Loucy (cell line): ENCODE results near the gene DEFB114.

Source experiments
- EZH2phosphoT487 ChIP-seq: fragments of 200-600 bp; IDR thresholded peaks from 2 replicates; pipeline ENCODE4 v1.6.1; 2018; ENCODE audit warnings: antibody characterized with exemption, mild to moderate bottlenecking, moderate library complexity, borderline replicate concordance
- TF ChIP-seq, protein P1 (sequence below): fragments of 200-600 bp; sonication (generic); conservative IDR thresholded peaks from 2 replicates; pipeline ENCODE4 v1.5.1; 2014; ENCODE audit warnings: mild to moderate bottlenecking, antibody characterized with exemption, low read length

DNA sequence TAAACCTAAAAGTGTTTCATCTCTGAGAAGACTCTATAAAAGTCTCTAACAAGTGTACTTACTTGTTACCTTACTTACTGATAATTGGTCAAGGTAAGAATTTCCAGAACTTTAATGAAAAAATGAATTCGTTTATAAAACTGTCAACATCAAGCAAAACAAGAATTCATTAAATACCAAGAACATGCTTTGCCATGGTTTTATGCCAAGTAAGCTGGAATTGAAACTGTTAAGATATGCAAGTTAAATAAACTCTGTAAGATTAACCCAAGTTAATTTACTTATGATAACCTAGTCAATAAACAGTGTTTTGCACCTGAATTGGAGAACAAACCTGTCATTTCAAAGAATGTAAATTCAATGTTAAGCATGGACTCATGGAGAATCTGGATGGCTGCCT is 22.6 kb upstream of the DEFB114 start:
- TF ChIP-seq, protein P1, sequence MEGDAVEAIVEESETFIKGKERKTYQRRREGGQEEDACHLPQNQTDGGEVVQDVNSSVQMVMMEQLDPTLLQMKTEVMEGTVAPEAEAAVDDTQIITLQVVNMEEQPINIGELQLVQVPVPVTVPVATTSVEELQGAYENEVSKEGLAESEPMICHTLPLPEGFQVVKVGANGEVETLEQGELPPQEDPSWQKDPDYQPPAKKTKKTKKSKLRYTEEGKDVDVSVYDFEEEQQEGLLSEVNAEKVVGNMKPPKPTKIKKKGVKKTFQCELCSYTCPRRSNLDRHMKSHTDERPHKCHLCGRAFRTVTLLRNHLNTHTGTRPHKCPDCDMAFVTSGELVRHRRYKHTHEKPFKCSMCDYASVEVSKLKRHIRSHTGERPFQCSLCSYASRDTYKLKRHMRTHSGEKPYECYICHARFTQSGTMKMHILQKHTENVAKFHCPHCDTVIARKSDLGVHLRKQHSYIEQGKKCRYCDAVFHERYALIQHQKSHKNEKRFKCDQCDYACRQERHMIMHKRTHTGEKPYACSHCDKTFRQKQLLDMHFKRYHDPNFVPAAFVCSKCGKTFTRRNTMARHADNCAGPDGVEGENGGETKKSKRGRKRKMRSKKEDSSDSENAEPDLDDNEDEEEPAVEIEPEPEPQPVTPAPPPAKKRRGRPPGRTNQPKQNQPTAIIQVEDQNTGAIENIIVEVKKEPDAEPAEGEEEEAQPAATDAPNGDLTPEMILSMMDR, result no peak
- TF ChIP-seq EZH2phosphoT487, result no peak
